GM12872 (cell line): Measurements from ENCODE around the gene IL17D.

Source experiments
- TF ChIP-seq, protein P1 (sequence below): IDR thresholded peaks from 3 replicates; pipeline ENCODE4 v1.5.1; 2011; ENCODE audit warnings: low read depth, mild to moderate bottlenecking, low read length, moderate library complexity; ENCODE audit not compliant: insufficient read depth

The IL17D gene

DNA sequence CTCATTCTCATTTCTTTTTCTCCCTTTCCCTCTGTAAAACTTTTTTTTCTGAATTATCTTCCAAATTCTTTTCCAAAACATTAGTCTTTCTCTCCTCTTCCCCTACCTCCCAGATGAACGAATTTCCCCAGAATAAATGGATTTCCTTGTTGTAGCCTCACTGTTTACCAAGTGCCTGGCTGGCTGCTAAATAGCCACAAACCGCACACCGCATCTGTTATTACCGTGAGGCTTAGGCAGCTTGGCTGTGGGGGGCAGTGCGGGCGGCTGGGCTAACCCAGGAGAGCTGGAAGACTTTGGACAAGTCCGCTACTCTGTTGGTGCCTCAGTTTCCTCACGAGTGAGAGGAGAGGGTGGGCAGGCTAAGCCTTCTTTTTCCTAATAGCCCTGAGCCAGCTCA, 10.7 kb downstream of the IL17D start:
- TF ChIP-seq, protein P1, sequence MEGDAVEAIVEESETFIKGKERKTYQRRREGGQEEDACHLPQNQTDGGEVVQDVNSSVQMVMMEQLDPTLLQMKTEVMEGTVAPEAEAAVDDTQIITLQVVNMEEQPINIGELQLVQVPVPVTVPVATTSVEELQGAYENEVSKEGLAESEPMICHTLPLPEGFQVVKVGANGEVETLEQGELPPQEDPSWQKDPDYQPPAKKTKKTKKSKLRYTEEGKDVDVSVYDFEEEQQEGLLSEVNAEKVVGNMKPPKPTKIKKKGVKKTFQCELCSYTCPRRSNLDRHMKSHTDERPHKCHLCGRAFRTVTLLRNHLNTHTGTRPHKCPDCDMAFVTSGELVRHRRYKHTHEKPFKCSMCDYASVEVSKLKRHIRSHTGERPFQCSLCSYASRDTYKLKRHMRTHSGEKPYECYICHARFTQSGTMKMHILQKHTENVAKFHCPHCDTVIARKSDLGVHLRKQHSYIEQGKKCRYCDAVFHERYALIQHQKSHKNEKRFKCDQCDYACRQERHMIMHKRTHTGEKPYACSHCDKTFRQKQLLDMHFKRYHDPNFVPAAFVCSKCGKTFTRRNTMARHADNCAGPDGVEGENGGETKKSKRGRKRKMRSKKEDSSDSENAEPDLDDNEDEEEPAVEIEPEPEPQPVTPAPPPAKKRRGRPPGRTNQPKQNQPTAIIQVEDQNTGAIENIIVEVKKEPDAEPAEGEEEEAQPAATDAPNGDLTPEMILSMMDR, result no peak

GRCh38 chr13:20714563-20715329, 11.2 kb downstream of the IL17D start:
- TF ChIP-seq, protein P1, result no peak

DNA sequence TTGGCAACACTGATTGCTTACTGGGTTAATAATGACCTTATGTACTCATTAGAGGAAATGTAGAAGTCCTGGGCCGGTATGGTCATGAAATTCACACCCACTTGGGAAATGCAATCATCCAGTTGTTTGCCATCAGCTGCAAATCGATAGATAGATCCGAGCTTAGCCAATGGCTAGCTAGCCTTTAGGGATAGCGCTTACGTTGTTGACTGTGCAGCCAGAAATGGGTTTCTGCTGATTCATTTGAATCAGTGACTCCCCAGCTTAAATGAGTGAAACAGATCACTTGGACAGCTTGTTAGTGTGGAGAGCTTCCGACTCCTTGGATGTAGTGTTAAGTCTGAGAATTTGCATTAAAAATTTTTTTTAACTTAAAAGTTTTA, 11.8 kb downstream of the IL17D start:
- TF ChIP-seq, protein P1, result no peak

DNA sequence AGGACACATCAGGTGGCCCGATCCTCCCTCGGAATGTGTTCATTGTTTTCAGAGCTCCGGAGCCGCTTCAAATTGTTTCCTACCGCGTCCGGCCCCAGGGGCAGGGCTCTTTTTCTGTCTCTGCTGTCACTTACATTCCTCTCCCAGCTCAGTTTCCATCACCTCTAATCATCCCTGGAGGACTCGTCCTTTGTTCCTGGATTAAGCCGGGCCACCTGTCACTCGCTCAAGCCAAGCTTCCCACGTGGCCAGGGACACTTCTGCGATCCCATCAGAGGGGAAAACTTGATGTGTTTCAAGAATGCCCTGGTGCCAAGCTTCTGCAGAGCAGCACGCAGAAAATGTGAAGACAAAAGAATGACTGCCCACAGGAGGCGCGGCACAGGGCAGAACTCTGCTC, 13.5 kb downstream of the IL17D start:
- TF ChIP-seq, protein P1, result no peak

DNA sequence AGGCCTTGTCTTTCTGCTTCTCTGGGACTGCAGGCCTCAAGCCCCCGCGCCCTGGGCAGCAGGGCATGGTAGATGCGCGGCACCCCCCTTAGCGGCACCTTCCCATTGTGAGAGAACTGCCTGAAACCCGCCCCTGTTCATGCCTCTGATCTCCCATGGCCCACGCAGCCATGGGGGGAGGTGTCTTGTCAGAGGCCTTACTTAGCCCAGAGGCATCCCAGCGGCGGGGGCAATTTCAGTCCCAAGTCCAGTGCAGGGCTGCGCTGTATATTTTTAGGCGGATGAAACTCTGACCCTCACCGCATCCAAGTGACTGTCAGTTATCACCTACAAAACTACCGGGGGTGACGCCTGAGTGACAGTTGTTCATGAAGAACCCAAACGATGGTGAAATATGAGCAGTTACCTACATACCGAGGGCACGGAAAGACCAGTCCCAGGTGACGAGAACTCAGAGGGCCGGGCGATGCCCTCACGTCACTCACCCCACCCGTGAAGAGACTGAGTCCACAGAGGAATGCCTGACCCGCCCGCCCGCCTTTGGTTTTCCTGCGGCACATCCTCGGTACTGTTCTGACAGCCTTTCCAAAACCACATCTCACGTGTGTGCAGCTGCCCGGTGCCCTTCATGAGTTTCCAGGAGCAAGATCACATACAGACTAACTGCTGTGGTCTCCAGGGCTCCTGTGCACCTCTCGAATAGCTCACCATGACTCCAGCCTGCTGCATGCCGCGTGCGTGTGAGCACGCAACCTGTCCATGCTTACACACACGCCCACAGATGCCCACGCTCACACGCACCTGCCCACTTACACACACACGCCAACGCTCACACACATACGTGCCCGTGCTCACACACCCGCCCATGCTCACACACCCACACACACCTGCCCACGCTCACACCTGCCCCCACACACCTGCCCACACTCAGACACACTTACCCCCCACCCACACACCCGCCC, 14.4 kb downstream of the IL17D start:
- TF ChIP-seq, protein P1, result no peak

DNA sequence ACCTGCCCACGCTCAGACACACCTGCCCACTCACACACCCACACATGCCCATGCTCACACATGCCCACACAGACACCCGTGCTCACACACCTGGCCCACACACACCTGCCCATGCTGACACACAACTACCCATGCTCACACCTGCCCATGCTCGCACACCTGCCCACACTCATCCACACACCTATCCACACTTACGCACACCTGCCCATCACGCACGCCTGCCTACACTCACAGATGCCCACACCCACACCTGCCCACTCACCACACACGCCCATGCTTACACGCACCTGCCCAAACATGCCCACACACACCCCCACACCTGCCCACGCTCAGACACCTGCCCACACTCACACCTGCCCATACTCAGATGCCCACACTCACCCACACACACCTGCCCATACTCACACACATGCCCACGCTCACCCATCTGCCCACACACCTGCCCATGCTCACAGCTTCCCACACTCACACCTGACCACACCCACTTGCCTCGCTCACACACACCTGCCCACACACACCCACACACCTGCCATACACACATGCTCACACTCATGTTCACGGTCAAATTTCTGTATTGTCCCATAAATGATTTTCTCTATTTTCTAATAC, 15.6 kb downstream of the IL17D start:
- TF ChIP-seq, protein P1, result no peak

DNA sequence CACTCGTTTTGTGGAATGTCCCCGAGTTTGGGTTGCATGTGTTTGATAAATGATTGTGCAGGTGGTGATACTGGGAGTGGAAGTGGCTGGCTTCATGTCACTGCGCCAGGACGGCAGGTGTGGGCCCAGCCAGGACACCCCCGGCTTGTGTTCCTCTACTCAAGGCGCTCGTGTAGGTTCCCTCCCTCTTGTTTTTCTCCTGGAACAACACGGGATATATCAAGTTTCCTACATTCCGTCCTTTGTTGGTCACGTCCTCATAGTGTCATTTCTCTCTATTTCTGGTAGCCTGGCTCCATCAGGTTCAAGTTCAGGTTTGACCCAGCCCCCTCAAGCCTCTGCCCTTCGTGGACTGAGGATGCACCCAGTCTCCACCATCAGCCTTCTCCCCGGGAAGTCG, 16.3 kb downstream of the IL17D start:
- TF ChIP-seq, protein P1, result no peak
